NCI-H2196 treated with DMSO at 0.1 percent for 48 hours (cell line): ENCODE results near the gene MED15.
"Not testable (repeated sequence)": the region's sequence is repeated elsewhere in the genome, so short reads cannot be mapped to it uniquely, and the experiment has no call there.

Experiments
- DNase-seq: peaks from one replicate; lab custom pipeline; 2025; ENCODE audit not compliant: unreplicated experiment; lab: John Stamatoyannopoulos, UW

Gene MED15

GRCh38 chr22:20531154-20531403 lies 23.7 kb downstream of the MED15 start:
- no peak for DNase-seq

GRCh38 chr22:20531404-20532201 lies 24.2 kb downstream of the MED15 start:
- DNase-seq: peak; percentile 65

GRCh38 chr22:20532256-20532993 lies 25.0 kb downstream of the MED15 start:
- DNase-seq: no peak

GRCh38 chr22:20533095-20533878 lies 25.9 kb downstream of the MED15 start:
- DNase-seq: no peak

- no peak for DNase-seq
Observed at GRCh38 chr22:20533879-20534265, 26.5 kb downstream of the MED15 start.

GRCh38 chr22:20536590-20537324 lies 29.3 kb downstream of the MED15 start:
- DNase-seq: peak; percentile 22

GRCh38 chr22:20537325-20537756 lies 29.9 kb downstream of the MED15 start:
- DNase-seq: no peak

- DNase-seq: no peak
Observed at GRCh38 chr22:20537983-20538382, 30.6 kb downstream of the MED15 start.

- not testable (repeated sequence) for DNase-seq
Observed at GRCh38 chr22:20538875-20539274, 31.5 kb downstream of the MED15 start.

- DNase-seq: no peak
Observed at GRCh38 chr22:20542055-20542454, 34.6 kb downstream of the MED15 start.

- DNase-seq: no peak
Observed at GRCh38 chr22:20542736-20543135, 35.3 kb downstream of the MED15 start.

- not testable (repeated sequence) for DNase-seq
Observed at GRCh38 chr22:20545318-20545634, 37.9 kb downstream of the MED15 start.

GRCh38 chr22:20545681-20546521 lies 38.5 kb downstream of the MED15 start:
- DNase-seq: no peak

GRCh38 chr22:20546541-20546950 lies 39.1 kb downstream of the MED15 start:
- DNase-seq: no peak

- no peak for DNase-seq
Observed at GRCh38 chr22:20547029-20547428, 39.6 kb downstream of the MED15 start.

- no peak for DNase-seq
Observed at GRCh38 chr22:20548806-20549205, 41.4 kb downstream of the MED15 start.

- no peak for DNase-seq
Observed at GRCh38 chr22:20549232-20549841, 41.9 kb downstream of the MED15 start.

GRCh38 chr22:20550057-20550817 lies 42.8 kb downstream of the MED15 start:
- no peak for DNase-seq
